ENCODE measurements around the gene S1PR5.
"Not testable (repeated sequence)": the region's sequence is repeated elsewhere in the genome, so short reads cannot be mapped to it uniquely, and the experiment has no call there.

Gene S1PR5

DNA sequence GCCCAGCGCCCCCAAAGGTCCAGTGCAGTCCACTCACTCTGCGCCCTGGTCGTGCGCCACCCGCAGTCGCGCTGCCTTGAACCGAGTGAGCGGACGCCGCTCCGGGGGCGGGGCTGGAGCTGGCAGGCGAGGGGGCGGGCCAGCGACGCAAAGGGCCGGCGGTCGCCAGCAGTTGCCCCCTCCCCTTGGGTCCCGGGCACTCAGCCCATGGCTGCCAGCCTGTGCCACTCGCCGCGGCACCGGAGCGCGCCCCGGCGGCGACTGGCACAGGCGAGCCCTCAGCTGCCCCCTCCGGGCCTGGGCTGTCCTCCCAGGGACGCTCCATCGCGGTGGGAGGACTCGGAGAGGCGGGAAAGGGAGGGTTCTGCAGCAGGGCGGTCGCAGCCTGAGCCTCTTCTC, at the start of gene S1PR5:
TSS of gene S1PR5 (minus strand) at position 87 of the 399 bp plus-strand sequence. CDS start 2,436 bp downstream, outside the sequence.
- peak in 55 of 56 donors; percentile 41 to 93 (median 77) for DNase-seq

- peak in 2 of 56 donors; percentile 1 to 8 for DNase-seq
Measured at GRCh38 chr19:10566658-10567410, 49.6 kb upstream of the S1PR5 start.

DNA sequence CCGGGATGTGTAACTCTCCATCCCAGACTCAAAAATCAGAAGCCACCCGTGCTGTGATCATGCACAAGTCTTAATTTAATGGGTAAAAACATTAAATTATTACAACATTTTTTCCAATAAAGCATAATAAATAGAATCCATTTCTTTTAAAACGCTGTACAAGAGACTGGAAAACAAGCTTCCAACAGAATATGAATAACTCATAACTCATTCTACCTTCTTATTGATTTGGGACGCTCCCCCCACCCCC, 49.1 kb upstream of the S1PR5 start:
- no peak for DNase-seq

DNA sequence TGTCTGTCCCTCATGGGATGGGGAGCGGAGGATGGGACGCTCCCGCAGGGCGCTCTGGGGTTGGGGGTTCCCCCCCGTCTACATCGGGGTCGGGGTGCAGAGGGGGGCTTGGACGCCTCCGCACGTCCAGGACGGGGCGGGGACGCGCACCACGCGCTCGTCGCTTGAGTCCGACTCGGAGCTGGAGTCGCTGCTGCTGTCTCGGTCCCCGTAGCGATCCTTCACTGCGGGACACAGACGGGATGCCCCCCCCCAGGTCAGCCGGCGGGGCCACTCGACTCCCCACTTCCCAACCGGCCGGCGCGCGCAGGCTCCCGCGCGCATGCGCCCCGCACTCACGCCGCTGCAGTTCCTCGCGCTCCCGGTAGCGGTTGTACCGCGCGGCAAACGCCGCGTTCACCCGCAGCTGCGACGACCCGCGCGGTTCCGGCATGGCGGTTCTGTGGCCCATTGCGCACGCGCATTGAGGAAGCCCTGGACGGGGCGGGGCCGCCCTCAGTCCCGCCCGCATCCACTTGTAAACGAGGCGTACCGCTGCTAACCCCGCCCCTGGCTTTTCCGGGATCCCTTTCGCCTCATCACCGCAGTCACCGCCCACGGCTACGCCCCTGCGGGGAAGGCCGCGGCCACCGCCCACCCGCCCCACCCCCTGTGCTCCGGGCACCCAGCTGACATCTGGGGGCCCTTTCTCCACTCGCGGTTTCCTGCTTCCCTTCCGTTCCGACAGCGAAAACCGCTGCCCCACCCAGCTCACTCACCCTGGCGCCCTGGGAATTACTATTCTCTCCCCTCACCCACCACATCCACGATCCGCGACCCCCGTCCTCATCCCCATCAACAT, 48.5 kb upstream of the S1PR5 start, which contains the start of gene KRI1:
TSS of gene KRI1 (minus strand) at position 444 of the 841 bp plus-strand sequence. CDS start at position 433, 11 bp downstream.
- peak; percentile 51 to 98 (median 94) for DNase-seq

- DNase-seq, result peak in 6 of 56 donors; percentile 15 to 49 (median 26)
Measured at GRCh38 chr19:10565028-10565566, 47.9 kb upstream of the S1PR5 start.

DNA sequence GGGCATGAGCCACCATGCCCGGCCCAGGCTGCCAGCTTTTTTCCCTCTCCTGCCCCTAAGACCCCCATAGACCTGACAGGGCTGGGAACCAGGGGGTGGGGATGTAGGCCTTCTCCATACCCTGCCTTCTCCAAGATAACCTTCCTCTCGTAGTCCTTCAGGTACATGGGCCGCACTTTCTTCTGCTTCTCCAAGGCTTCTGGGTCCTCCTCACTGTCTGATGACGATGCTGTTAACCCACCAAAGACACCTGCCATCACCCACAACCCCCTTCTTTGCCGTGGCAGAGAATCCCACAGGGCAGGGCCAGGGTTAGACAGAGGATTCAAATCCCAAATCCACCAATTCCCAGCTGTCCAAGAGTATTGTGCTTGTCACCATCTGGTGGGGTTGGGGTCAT, 45.4 kb upstream of the S1PR5 start:
- DNase-seq, result no peak

DNA sequence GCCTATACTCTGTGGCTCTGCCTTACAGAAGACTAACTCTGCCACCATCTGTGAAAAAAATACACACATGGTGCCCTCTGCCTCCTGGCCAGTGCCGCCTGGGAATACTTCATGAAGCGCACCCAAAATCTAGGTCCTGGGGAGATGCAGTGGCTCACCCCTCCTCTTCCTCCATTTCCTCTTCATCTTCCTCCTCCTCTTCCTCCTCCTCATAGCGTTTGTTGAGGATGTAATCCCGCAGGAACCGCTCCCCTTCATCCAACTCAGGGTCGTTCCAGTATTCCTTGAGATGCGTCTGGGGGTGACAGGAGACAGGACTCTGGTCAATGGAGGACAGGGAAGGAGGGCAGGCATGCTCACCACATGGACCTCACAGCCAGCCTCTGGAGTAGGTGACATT, 42.9 kb upstream of the S1PR5 start:
- no peak for DNase-seq

GRCh38 chr19:10557603-10558197, 40.5 kb upstream of the S1PR5 start:
- no peak for DNase-seq

DNA sequence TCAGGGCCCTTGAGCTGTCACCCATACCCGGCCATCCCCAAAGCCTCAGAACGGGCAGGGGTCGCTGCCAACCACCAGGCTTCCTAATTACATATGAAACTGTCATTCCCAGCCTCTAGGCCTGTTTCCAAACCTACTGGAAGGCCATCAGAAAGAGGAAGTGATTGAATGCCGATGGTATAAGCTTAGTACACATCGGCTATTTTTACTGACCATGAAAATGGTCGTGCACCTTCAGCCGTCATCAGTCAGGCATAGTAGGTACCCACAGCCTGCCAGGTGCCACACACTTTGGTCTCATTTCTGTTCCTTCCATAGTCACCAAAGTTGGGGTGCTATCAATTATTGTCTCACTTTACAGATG, 38.3 kb upstream of the S1PR5 start:
- no peak for DNase-seq

GRCh38 chr19:10554760-10555609, 37.7 kb upstream of the S1PR5 start:
- no peak for DNase-seq

DNA sequence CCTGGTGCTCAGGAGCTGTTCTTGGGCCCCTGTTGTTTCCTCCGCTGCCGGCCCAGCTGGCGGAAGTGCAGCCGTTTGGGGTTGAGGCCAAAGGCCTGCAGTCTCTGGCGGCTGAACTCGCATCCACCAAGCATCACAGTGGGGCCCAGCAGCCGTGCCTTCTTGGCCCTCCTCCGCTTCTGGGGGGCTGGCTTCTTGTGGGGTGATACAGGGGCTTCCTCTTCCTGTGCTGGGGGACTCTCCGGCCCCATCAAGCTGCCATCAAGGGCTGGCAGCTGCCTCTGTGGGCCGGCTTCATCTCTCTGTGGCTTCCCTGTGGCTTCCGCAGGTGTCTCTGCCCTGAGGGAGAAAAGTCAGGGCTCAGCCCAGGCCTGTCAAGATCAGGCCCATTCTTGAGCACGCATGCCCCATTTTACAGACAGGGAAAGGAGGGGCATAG, 36.7 kb upstream of the S1PR5 start:
- no peak for DNase-seq

DNA sequence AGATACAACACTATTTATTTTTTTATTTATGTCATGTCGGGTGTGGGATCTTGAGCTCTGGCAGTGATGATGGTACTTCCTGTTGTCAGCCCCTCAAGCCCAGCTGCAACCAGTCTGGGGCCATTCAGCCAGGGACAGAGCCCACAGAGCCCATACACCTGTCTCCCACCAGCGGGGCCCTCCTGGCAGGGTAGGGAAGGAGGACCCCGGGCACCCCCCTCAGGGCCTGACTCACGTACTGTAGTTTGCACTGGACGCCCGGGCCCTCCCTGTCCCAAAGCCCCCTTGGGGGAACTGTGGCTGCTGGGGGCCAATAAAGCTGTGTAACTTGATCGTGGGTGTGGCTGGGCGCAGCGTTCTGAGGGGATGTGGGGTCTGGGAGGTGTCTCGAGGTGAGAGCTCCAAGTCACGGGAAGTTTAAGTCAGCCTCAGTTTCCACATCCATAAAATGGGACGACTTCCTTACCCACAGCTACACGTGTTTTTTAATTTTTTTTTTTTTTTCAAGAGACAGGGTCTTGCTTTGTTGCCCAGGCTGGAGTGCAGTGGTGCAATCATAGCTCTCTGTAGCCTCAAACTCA, 35.9 kb upstream of the S1PR5 start:
- no peak for DNase-seq

DNA sequence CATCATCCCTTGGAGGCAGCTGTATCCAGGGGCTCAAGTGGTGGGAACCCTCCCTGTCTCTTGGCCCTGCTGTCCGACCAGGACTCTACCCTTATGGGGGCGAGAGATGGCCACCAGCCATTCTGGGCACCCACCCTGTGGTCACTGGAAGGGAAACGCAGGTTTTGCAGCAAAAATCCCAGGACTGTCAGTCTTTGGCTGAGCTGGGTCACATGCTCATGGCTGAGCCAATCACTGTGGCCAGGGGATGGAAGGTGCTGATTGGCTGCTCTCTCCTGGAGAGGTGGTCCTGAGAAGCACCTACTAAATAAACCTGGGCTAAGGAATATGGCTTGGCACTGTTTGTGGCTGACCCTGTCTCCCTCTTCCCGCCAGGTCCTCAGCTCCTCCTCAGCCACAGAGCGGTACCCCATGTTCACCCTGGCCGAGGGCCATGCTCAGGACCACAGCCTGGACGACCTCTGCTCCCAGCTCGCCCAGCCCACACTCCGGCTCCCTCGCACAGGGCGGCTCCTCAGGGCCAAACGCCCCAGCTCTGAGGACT, 35.3 kb upstream of the S1PR5 start:
- peak in 19 of 56 donors; percentile 1 to 49 (median 21) for DNase-seq

GRCh38 chr19:10551698-10552301, 34.6 kb upstream of the S1PR5 start:
- peak in 6 of 56 donors; percentile 2 to 37 (median 6) for DNase-seq

GRCh38 chr19:10551006-10551405, 33.8 kb upstream of the S1PR5 start:
- DNase-seq, result not testable (repeated sequence)

GRCh38 chr19:10550336-10550735, 33.1 kb upstream of the S1PR5 start:
- DNase-seq, result no peak

- DNase-seq, result no peak
Measured at GRCh38 chr19:10549733-10550132, 32.5 kb upstream of the S1PR5 start.

DNA sequence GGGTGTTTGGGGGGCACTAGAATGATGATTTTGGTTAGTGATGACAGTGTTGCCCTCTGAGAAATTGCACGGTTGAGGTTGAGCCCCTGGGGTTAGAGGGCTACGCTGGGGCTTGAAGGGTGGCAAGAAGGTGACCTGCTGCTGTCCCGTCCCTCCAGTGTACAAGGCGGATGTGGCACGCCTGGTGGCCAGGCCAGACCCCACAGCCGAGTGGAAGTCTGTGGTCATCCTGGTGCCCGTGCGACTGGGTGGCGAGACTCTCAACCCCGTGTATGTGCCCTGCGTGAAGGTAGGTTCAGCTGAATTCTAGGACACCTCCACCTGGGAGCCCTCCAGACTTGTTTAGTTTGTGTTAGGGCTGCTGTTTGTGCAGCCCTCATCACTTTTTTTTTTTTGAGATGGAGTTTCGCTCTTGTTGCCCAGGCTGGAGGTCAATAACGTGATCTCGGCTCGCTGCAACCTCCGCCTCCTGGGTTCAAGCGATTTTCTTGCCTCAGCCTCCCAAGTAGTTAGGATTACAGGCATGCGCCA, 31.6 kb upstream of the S1PR5 start:
- no peak for DNase-seq

DNA sequence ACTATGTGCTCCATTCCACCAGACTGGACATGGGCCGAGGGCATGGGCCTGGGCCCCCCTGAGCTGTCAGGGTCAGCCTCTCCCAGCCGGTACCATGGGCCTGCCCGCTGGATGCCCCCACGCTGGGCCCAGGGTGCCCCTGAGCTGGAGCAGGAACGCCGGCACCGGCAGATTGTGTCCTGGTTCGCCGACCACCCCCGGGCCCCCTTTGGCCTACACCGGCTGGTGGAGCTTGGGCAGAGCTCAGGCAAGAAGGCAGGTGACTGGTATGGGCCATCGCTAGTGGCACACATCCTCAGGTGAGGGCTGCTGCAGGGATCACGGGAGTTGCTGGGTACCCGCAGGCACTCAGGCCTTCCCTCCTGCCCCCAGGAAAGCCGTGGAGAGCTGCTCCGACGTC, 29.6 kb upstream of the S1PR5 start:
- DNase-seq, result no peak

Data from amygdala (tissue), 56 donors.